IMR-90 (cell line): Measurements from ENCODE around the gene GPA33. TPM values are rescaled to one million over a fixed set of nuclear protein-coding genes. Genes with fewer than 3 reads are reported as not detected.

Experiments
- ATAC-seq: fragments of 200-7000 bp; cut with Tn5 transposase; 2 replicates; pipeline ENCODE4 v1.9.1; 2020; ENCODE audit warnings: low read depth, mild to moderate bottlenecking, moderate library complexity
- BruUV-seq: library from RNA; stranded (reverse); fragments of 400-500 nt; replicated peaks from 2 replicates; lab custom pipeline; 2021; lab: Mats Ljungman, UMichigan
- CTCF ChIA-PET: fragments of 300-600 bp; formaldehyde crosslinking; extraction: SDS; loops from one replicate; lab custom pipeline; 2021; ENCODE audit warnings: antibody characterized with exemption; lab: Yijun Ruan, JAX
- POLR2A ChIA-PET: fragments of 300-600 bp; sonication (Branson Sonifier 250); formaldehyde crosslinking; loops from one replicate; lab custom pipeline; 2022; ENCODE audit warnings: antibody characterized with exemption; ENCODE audit not compliant: unreplicated experiment; lab: Charles Lee
- DNase-seq: peaks from one replicate; pipeline ENCODE4 v3.0.0; 2013
- H2AFZ ChIP-seq: replicated peaks from 2 replicates; pipeline ENCODE3; 2013; ENCODE audit warnings: low read length, mild to moderate bottlenecking; ENCODE audit not compliant: poor library complexity
- H2AK5ac ChIP-seq: 2 replicates; pipeline ENCODE4 v1.6.1; 2013; ENCODE audit warnings: low read depth, low read length, inconsistent platforms
- H2AK9ac ChIP-seq: replicated peaks from 2 replicates; pipeline ENCODE3; 2013; ENCODE audit warnings: mild to moderate bottlenecking, low read depth, low read length, moderate library complexity; ENCODE audit not compliant: poor library complexity
- H2BK120ac ChIP-seq: 2 replicates; pipeline ENCODE4 v1.6.1; 2013; ENCODE audit warnings: low read depth, low read length, inconsistent platforms
- H2BK15ac ChIP-seq: 3 replicates; pipeline ENCODE4 v1.6.1; 2013; ENCODE audit warnings: low read depth, low read length, inconsistent platforms
- H2BK20ac ChIP-seq: 2 replicates; pipeline ENCODE4 v1.6.1; 2013; ENCODE audit warnings: low read depth, mild to moderate bottlenecking, inconsistent platforms, low read length, moderate library complexity
- H2BK5ac ChIP-seq: 2 replicates; pipeline ENCODE4 v1.6.1; 2013; ENCODE audit warnings: mild to moderate bottlenecking, low read depth, low read length, inconsistent platforms; ENCODE audit not compliant: poor library complexity, severe bottlenecking
- H3K14ac ChIP-seq: replicated peaks from 2 replicates; pipeline ENCODE4 v1.6.1; 2013; ENCODE audit warnings: low read depth, low read length, inconsistent platforms
- H3K18ac ChIP-seq: 2 replicates; pipeline ENCODE4 v1.6.1; 2013; ENCODE audit warnings: low read depth, low read length, control low read depth
- H3K23ac ChIP-seq: 2 replicates; pipeline ENCODE4 v1.6.1; 2013; ENCODE audit warnings: low read depth, low read length, inconsistent platforms
- H3K27ac ChIP-seq: 2 replicates; pipeline ENCODE4 v1.5.1; 2013; ENCODE audit warnings: mild to moderate bottlenecking, control low read depth, low read length; ENCODE audit not compliant: insufficient read depth
- H3K27me3 ChIP-seq: 2 replicates; pipeline ENCODE4 v1.6.1; 2013; ENCODE audit warnings: low read length; ENCODE audit not compliant: control insufficient read depth, insufficient read depth
- H3K36me3 ChIP-seq: 2 replicates; pipeline ENCODE4 v1.6.1; 2013; ENCODE audit warnings: low read length, mixed read lengths; ENCODE audit not compliant: control insufficient read depth, insufficient read depth
- H3K4ac ChIP-seq: 2 replicates; pipeline ENCODE4 v1.6.1; 2013; ENCODE audit warnings: low read depth, low read length, inconsistent platforms
- H3K4me1 ChIP-seq: 2 replicates; pipeline ENCODE4 v1.6.1; 2013; ENCODE audit warnings: low read length, mixed read lengths; ENCODE audit not compliant: control insufficient read depth, insufficient read depth
- H3K4me2 ChIP-seq: 2 replicates; pipeline ENCODE4 v1.6.1; 2013; ENCODE audit warnings: low read depth, mild to moderate bottlenecking, control low read depth, low read length, moderate library complexity
- H3K4me3 ChIP-seq: 2 replicates; pipeline ENCODE4 v1.5.1; 2013; ENCODE audit warnings: low read depth, mild to moderate bottlenecking, control low read depth, low read length, moderate library complexity; ENCODE audit not compliant: insufficient read depth
- H3K56ac ChIP-seq: 2 replicates; pipeline ENCODE4 v1.6.1; 2013; ENCODE audit warnings: low read length, inconsistent platforms; ENCODE audit not compliant: insufficient read depth; ENCODE audit errors: extremely low read depth
- H3K79me1 ChIP-seq, 2 experiments: 2 replicates each; pipeline ENCODE4 v1.6.1; 2013; ENCODE audit warnings: low read length in 2 of 2, inconsistent platforms in 1 of 2, low read depth in 1 of 2
- H3K9ac ChIP-seq: 2 replicates; pipeline ENCODE4 v1.6.1; 2013; ENCODE audit warnings: low read depth, low read length, control low read depth
- H3K9me1 ChIP-seq: 2 replicates; pipeline ENCODE4 v1.6.1; 2013; ENCODE audit warnings: low read length, inconsistent platforms; ENCODE audit not compliant: insufficient read depth
- H3K9me3 ChIP-seq: 2 replicates; pipeline ENCODE4 v1.6.1; 2013; ENCODE audit warnings: low read length; ENCODE audit not compliant: control insufficient read depth, insufficient read depth
- H4K20me1 ChIP-seq: 2 replicates; pipeline ENCODE4 v1.6.1; 2013; ENCODE audit warnings: low read length, inconsistent platforms; ENCODE audit not compliant: insufficient read depth
- H4K5ac ChIP-seq: 2 replicates; pipeline ENCODE4 v1.6.1; 2013; ENCODE audit warnings: mild to moderate bottlenecking, low read depth, low read length, control low read depth
- H4K8ac ChIP-seq, 2 experiments: 2 replicates each; pipeline ENCODE4 v1.6.1; 2013; ENCODE audit warnings: low read depth in 2 of 2, low read length in 2 of 2, control low read depth in 1 of 2, inconsistent platforms in 1 of 2
- H4K91ac ChIP-seq: 2 replicates; pipeline ENCODE4 v1.6.1; 2013; ENCODE audit warnings: low read depth, low read length, inconsistent platforms; ENCODE audit not compliant: insufficient read depth
- BHLHE40 ChIP-seq: fragments of 150-350 bp; IDR thresholded peaks from 2 replicates; pipeline ENCODE4 v1.6.1; 2016; ENCODE audit warnings: mild to moderate bottlenecking, low read depth, low read length
- CEBPB ChIP-seq: IDR thresholded peaks from 2 replicates; pipeline ENCODE4 v1.6.1; 2012; ENCODE audit warnings: low read depth, low read length, improper control_type of control experiment
- CHD1 ChIP-seq: IDR thresholded peaks from 2 replicates; pipeline ENCODE4 v1.6.1; 2012; ENCODE audit warnings: low read depth, low read length, improper control_type of control experiment
- FOS ChIP-seq: fragments of 150-350 bp; IDR thresholded peaks from 2 replicates; pipeline ENCODE4 v1.6.1; 2016; ENCODE audit warnings: low read depth, low read length
- MAFK ChIP-seq: IDR thresholded peaks from 2 replicates; pipeline ENCODE4 v1.6.1; 2012; ENCODE audit warnings: low read depth, low read length, improper control_type of control experiment
- MAZ ChIP-seq: IDR thresholded peaks from 2 replicates; pipeline ENCODE4 v1.6.1; 2012; ENCODE audit warnings: low read depth, mild to moderate bottlenecking, low read length, improper control_type of control experiment, moderate library complexity, borderline replicate concordance
- MXI1 ChIP-seq: IDR thresholded peaks from 2 replicates; pipeline ENCODE4 v1.6.1; 2012; ENCODE audit warnings: low read depth, mild to moderate bottlenecking, low read length, moderate library complexity, borderline replicate concordance
- POLR2A ChIP-seq: IDR thresholded peaks from 2 replicates; pipeline ENCODE4 v1.6.1; 2012; ENCODE audit warnings: mild to moderate bottlenecking, low read depth, low read length
- RAD21 ChIP-seq: IDR thresholded peaks from 2 replicates; pipeline ENCODE4 v1.6.1; 2012; ENCODE audit warnings: low read length, improper control_type of control experiment
- RCOR1 ChIP-seq: IDR thresholded peaks from 2 replicates; pipeline ENCODE4 v1.6.1; 2012; ENCODE audit warnings: mild to moderate bottlenecking, low read length, improper control_type of control experiment; ENCODE audit not compliant: insufficient replicate concordance
- RFX5 ChIP-seq: IDR thresholded peaks from 2 replicates; pipeline ENCODE4 v1.8.0; 2012; ENCODE audit warnings: low read depth, mild to moderate bottlenecking, low read length, moderate library complexity
- SMC3 ChIP-seq: fragments of 150-350 bp; IDR thresholded peaks from 2 replicates; pipeline ENCODE4 v1.6.1; 2016; ENCODE audit warnings: low read depth, mild to moderate bottlenecking, antibody characterized with exemption, low read length, moderate library complexity
- WGBS, 2 experiments: methylation state at CpG; one replicate each; pipeline versions ENCODE4 v1.1.5 to v1.1.7; 2013; ENCODE audit warnings: missing lambda C conversion rate in 2 of 2; ENCODE audit not compliant: insufficient read length in 1 of 2; ENCODE audit errors: extremely low coverage in 2 of 2; 5-methylcytosine and 5-hydroxymethylcytosine counted together
- dilution Hi-C: fragments of 300-500 bp; cut with HindIII; formaldehyde crosslinking; loops from one replicate; pipeline ENCODE4 v1.14.3; 2018; ENCODE audit warnings: low sequenced_read_pairs; ENCODE audit not compliant: unreplicated experiment
- in situ Hi-C: fragments of 300-500 bp; cut with MboI; formaldehyde crosslinking; loops from 3 replicates; pipeline ENCODE4 v1.14.3; 2019; ENCODE audit warnings: low sequenced_read_pairs, inconsistent platforms, mixed read lengths
- intact Hi-C: fragments of 100-400 bp; cut with micrococcal nuclease; formaldehyde crosslinking; loops from 2 replicates; pipeline ENCODE4 v1.10.0; 2022
- polyA plus RNA-seq, 3 experiments: library from polyadenylated mRNA; depleted of rRNA; stranded (reverse); fragments of >200 nt; gene quantifications; 2 replicates each; pipeline ENCODE4 v1.2.3, GENCODE V29; 2012; ENCODE audit warnings: low replicate concordance in 1 of 3
- total RNA-seq: library from RNA; depleted of rRNA; stranded (reverse); fragments of >200 nt; gene quantifications from 2 replicates; pipeline ENCODE4 v1.2.3, GENCODE V29; 2012
- TF ChIP-seq, protein P1 (sequence below): fragments of 150-350 bp; IDR thresholded peaks from 2 replicates; pipeline ENCODE4 v1.6.1; 2017; ENCODE audit warnings: mild to moderate bottlenecking, antibody characterized with exemption, low read length, low read depth
- TF ChIP-seq, protein P2 (sequence below): fragments of 150-350 bp; IDR thresholded peaks from 2 replicates; pipeline ENCODE4 v1.6.1; 2016; ENCODE audit warnings: low read depth, mild to moderate bottlenecking, low read length, moderate library complexity, borderline replicate concordance
- TF ChIP-seq, protein P3 (sequence below): conservative IDR thresholded peaks from 2 replicates; pipeline ENCODE4 v1.5.1; 2012; ENCODE audit warnings: mild to moderate bottlenecking, low read depth, low read length, improper control_type of control experiment

Gene GPA33
- total and polyA plus RNA-seq, 2 of the 4 experiments (the other 2 are of a cell fraction): not detected

DNA sequence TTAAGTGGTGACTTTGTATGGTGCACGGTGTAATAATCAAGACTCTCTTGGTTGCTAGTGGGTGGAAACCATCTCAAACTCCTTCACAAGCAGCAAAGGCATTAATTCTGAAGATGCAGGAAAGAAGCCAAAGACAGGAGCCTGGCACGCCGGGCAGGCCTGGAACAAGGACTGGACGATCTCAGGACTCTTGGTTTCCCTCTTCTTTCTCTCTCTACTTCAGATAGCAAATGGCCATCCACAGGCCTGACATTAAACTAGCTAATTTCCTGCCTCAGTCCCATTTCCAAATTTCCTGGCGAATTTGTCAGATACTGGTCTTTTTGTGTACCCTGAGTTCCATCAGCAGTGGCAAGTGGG lies 31.9 kb upstream of the GPA33 start:
- H4K20me1 ChIP-seq: no peaks in the 10 kb centered on the region
- H2BK20ac ChIP-seq: no peak overlapping the region
- dilution Hi-C loops (no loop called here), intact Hi-C loops (no loop called here), in situ Hi-C loops (no loop called here)
- H2AFZ ChIP-seq: no peak overlapping the region
- ChIA-PET POLR2A (no interaction called here), CTCF (no interaction called here)
- peaks cover 10% of the 10 kb centered on the region for H3K27me3 ChIP-seq
- ATAC-seq (no peak), DNase-seq (no peak)
- H3K4me3 ChIP-seq: no peak overlapping the region
- no peak overlapping the region for H4K5ac ChIP-seq
- H3K18ac ChIP-seq: no peak overlapping the region
- no peak for TF ChIP-seq MXI1
- TF ChIP-seq POLR2A: no peak
- no peak for TF ChIP-seq MAFK
- TF ChIP-seq RCOR1: no peak
- no peak for TF ChIP-seq MAZ
- TF ChIP-seq, protein P1, sequence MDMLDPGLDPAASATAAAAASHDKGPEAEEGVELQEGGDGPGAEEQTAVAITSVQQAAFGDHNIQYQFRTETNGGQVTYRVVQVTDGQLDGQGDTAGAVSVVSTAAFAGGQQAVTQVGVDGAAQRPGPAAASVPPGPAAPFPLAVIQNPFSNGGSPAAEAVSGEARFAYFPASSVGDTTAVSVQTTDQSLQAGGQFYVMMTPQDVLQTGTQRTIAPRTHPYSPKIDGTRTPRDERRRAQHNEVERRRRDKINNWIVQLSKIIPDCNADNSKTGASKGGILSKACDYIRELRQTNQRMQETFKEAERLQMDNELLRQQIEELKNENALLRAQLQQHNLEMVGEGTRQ: no peak
- TF ChIP-seq CHD1: no peak
- TF ChIP-seq CEBPB: no peak
- no peak for TF ChIP-seq BHLHE40
- no peak for TF ChIP-seq SMC3
- no peak for TF ChIP-seq FOS
- no peak for TF ChIP-seq RAD21
- no peak for TF ChIP-seq RFX5
- TF ChIP-seq, protein P2, sequence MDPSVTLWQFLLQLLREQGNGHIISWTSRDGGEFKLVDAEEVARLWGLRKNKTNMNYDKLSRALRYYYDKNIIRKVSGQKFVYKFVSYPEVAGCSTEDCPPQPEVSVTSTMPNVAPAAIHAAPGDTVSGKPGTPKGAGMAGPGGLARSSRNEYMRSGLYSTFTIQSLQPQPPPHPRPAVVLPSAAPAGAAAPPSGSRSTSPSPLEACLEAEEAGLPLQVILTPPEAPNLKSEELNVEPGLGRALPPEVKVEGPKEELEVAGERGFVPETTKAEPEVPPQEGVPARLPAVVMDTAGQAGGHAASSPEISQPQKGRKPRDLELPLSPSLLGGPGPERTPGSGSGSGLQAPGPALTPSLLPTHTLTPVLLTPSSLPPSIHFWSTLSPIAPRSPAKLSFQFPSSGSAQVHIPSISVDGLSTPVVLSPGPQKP: no peak
- TF ChIP-seq, protein P3, sequence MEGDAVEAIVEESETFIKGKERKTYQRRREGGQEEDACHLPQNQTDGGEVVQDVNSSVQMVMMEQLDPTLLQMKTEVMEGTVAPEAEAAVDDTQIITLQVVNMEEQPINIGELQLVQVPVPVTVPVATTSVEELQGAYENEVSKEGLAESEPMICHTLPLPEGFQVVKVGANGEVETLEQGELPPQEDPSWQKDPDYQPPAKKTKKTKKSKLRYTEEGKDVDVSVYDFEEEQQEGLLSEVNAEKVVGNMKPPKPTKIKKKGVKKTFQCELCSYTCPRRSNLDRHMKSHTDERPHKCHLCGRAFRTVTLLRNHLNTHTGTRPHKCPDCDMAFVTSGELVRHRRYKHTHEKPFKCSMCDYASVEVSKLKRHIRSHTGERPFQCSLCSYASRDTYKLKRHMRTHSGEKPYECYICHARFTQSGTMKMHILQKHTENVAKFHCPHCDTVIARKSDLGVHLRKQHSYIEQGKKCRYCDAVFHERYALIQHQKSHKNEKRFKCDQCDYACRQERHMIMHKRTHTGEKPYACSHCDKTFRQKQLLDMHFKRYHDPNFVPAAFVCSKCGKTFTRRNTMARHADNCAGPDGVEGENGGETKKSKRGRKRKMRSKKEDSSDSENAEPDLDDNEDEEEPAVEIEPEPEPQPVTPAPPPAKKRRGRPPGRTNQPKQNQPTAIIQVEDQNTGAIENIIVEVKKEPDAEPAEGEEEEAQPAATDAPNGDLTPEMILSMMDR: no peak
- no peak overlapping the region for H2BK5ac ChIP-seq
- no peaks in the 10 kb centered on the region for H3K9me1 ChIP-seq
- H2BK15ac ChIP-seq: no peak overlapping the region
- no peak overlapping the region for H3K23ac ChIP-seq
- WGBS, 2 experiments: no CpG with 5 or more reads among the region's 5 CpGs
- H2AK5ac ChIP-seq: no peak overlapping the region
- H2BK120ac ChIP-seq: no peak overlapping the region
- H3K36me3 ChIP-seq: no peaks in the 10 kb centered on the region
- H3K9ac ChIP-seq: no peak overlapping the region
- H4K91ac ChIP-seq: no peak overlapping the region
- H3K56ac ChIP-seq: no peak overlapping the region
- BruUV-seq: no TSS peak
- no peak overlapping the region for H4K8ac ChIP-seq
- no peaks in the 10 kb centered on the region for H3K9me3 ChIP-seq
- no peak overlapping the region for H2AK9ac ChIP-seq
- no peaks in the 10 kb centered on the region for H3K79me1 ChIP-seq
- H3K4me1 ChIP-seq: no peaks in the 10 kb centered on the region
- H3K27ac ChIP-seq: no peak overlapping the region
- no peak overlapping the region for H3K4ac ChIP-seq
- H3K4me2 ChIP-seq: no peak overlapping the region
- no peak overlapping the region for H3K14ac ChIP-seq
